Neural cell (in vitro differentiated cells): ENCODE results near the gene NIT1. TPM values are rescaled to one million over a fixed set of nuclear protein-coding genes. Genes with fewer than 3 reads are reported as not detected.

Experiments used
- H2AFZ ChIP-seq: fragments of 200-600, 300-800 bp; sonication (generic), shearing (Covaris generic); 2 replicates; pipeline ENCODE4 v1.6.0; 2014; ENCODE audit warnings: low read depth, mild to moderate bottlenecking, antibody characterized with exemption, low read length, moderate library complexity
- H3F3A ChIP-seq: fragments of 200-600 bp; shearing (Covaris generic); 2 replicates; pipeline ENCODE4 v1.6.1; 2016; ENCODE audit warnings: mild to moderate bottlenecking, moderate library complexity, mixed read lengths, antibody characterized with exemption, low read length; ENCODE audit not compliant: insufficient read depth, poor library complexity, severe bottlenecking
- H3K27ac ChIP-seq: fragments of 200-600, 300-800 bp; sonication (generic), shearing (Covaris generic); 2 replicates; pipeline ENCODE4 v1.5.1; 2014; ENCODE audit warnings: mild to moderate bottlenecking, low read length, moderate library complexity
- H3K27me3 ChIP-seq: fragments of 300-800, 200-600 bp; sonication (generic), shearing (Covaris generic); 2 replicates; pipeline ENCODE4 v1.6.0; 2014; ENCODE audit warnings: mild to moderate bottlenecking, low read depth, low read length, moderate library complexity; ENCODE audit not compliant: insufficient read depth
- H3K36me3 ChIP-seq: fragments of 300-800, 200-600 bp; sonication (generic), shearing (Covaris generic); 2 replicates; pipeline ENCODE4 v1.5.1; 2014; ENCODE audit warnings: mild to moderate bottlenecking, antibody characterized with exemption, low read length, moderate library complexity; ENCODE audit not compliant: insufficient read depth
- H3K4me2 ChIP-seq: fragments of 300-800, 200-600 bp; sonication (generic), shearing (Covaris generic); 2 replicates; pipeline ENCODE4 v1.6.0; 2014; ENCODE audit warnings: mild to moderate bottlenecking, low read length
- H3K4me3 ChIP-seq: fragments of 300-800, 200-600 bp; sonication (generic), shearing (Covaris generic); 2 replicates; pipeline ENCODE4 v1.5.1; 2014; ENCODE audit warnings: mild to moderate bottlenecking, low read length, moderate library complexity
- H3K79me2 ChIP-seq: fragments of 200-600 bp; shearing (Covaris generic); replicated peaks from 2 replicates; pipeline ENCODE4 v1.6.0; 2014; ENCODE audit warnings: mild to moderate bottlenecking, low read length, moderate library complexity; ENCODE audit not compliant: insufficient read depth
- H3K9ac ChIP-seq: fragments of 300-800, 200-600 bp; sonication (generic), shearing (Covaris generic); 2 replicates; pipeline ENCODE4 v1.6.1; 2016; ENCODE audit warnings: mild to moderate bottlenecking, low read length, mixed read lengths
- H3K9me2 ChIP-seq: fragments of 200-600 bp; shearing (Covaris generic); 2 replicates; pipeline ENCODE4 v1.6.1; 2016; ENCODE audit warnings: mild to moderate bottlenecking, low read length, mixed read lengths; ENCODE audit not compliant: insufficient read depth
- H3K9me3 ChIP-seq: fragments of 200-600, 300-800 bp; sonication (generic), shearing (Covaris generic); 2 replicates; pipeline ENCODE4 v1.6.1; 2016; ENCODE audit warnings: mild to moderate bottlenecking, mixed run types, low read length, moderate library complexity, mixed read lengths
- H4K20me1 ChIP-seq: fragments of 200-600 bp; shearing (Covaris generic); 2 replicates; pipeline ENCODE4 v1.6.1; 2016; ENCODE audit warnings: mild to moderate bottlenecking, mixed run types; ENCODE audit not compliant: insufficient read depth
- EP300 ChIP-seq: fragments of 450-650 bp; conservative IDR thresholded peaks from 2 replicates; pipeline ENCODE4 v1.6.1; 2014; ENCODE audit warnings: antibody characterized with exemption, mild to moderate bottlenecking, moderate library complexity; ENCODE audit not compliant: poor library complexity, severe bottlenecking
- EZH2 ChIP-seq: fragments of 200-600, 300-800 bp; shearing (Covaris generic), sonication (generic); IDR thresholded peaks from 2 replicates; pipeline ENCODE4 v1.6.1; 2014; ENCODE audit warnings: antibody characterized with exemption, low read length, borderline replicate concordance, mild to moderate bottlenecking; ENCODE audit not compliant: insufficient read depth, poor library complexity, severe bottlenecking
- MXI1 ChIP-seq: fragments of 450-650 bp; conservative IDR thresholded peaks from 2 replicates; pipeline ENCODE4 v1.6.1; 2014; ENCODE audit warnings: antibody characterized with exemption, mild to moderate bottlenecking; ENCODE audit not compliant: poor library complexity, severe bottlenecking
- POLR2AphosphoS5 ChIP-seq: IDR thresholded peaks from 2 replicates; pipeline ENCODE4 v1.6.1; 2012
- RAD21 ChIP-seq: fragments of 450-650 bp; conservative IDR thresholded peaks from 2 replicates; pipeline ENCODE4 v1.6.1; 2014; ENCODE audit warnings: antibody characterized with exemption, mild to moderate bottlenecking, moderate library complexity
- SMC3 ChIP-seq: fragments of 450-650 bp; conservative IDR thresholded peaks from 2 replicates; pipeline ENCODE4 v1.6.1; 2014; ENCODE audit warnings: antibody characterized with exemption, mild to moderate bottlenecking, moderate library complexity; ENCODE audit not compliant: poor library complexity
- TAF1 ChIP-seq: IDR thresholded peaks from 2 replicates; pipeline ENCODE4 v1.6.1; 2012; ENCODE audit warnings: low read depth
- polyA plus RNA-seq: library from polyadenylated mRNA; depleted of rRNA; stranded (reverse); fragments of >200 nt; gene quantifications from 2 replicates; pipeline ENCODE4 v1.2.3, GENCODE V29; 2014
- TF ChIP-seq, protein P1 (sequence below): fragments of 450-650 bp; IDR thresholded peaks from 2 replicates; pipeline ENCODE4 v1.5.1; 2014; ENCODE audit warnings: antibody characterized with exemption, mild to moderate bottlenecking, moderate library complexity; ENCODE audit not compliant: poor library complexity, severe bottlenecking
- TF ChIP-seq, protein P2 (sequence below): IDR thresholded peaks from 2 replicates; pipeline ENCODE4 v1.6.1; 2012; ENCODE audit warnings: borderline replicate concordance

NIT1 gene
- polyA plus RNA-seq, 1 donor from 2014 or later, result 66.1 TPM

DNA sequence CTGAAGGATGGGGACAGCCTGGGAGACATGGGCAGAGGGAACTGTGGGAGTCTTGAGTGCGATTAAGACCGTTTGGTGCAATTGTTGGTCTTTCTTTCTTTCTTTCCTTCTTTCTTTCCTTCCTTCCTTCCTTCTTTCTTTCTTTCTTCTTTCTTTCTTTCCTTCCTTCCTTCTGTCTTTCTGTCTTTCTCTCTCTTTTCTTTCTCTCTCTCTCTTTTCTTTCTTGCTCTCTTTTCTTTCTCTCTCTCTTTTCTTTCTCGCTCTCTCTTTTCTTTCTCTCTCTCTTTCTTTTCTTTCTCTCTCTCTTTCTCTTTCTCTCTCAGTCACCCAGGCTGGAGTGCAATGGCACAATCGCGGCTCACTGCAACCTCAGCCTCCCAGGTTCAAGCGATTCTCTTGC is 22.7 kb upstream of the NIT1 start:
- no peaks in the 10 kb centered on the region for H3K27me3 ChIP-seq
- no peak overlapping the region for H3K27ac ChIP-seq
- H3K4me2 ChIP-seq, result no peak overlapping the region
- H3K9me3 ChIP-seq, result no peaks in the 10 kb centered on the region
- H4K20me1 ChIP-seq, result no peaks in the 10 kb centered on the region
- TF ChIP-seq, protein P1, sequence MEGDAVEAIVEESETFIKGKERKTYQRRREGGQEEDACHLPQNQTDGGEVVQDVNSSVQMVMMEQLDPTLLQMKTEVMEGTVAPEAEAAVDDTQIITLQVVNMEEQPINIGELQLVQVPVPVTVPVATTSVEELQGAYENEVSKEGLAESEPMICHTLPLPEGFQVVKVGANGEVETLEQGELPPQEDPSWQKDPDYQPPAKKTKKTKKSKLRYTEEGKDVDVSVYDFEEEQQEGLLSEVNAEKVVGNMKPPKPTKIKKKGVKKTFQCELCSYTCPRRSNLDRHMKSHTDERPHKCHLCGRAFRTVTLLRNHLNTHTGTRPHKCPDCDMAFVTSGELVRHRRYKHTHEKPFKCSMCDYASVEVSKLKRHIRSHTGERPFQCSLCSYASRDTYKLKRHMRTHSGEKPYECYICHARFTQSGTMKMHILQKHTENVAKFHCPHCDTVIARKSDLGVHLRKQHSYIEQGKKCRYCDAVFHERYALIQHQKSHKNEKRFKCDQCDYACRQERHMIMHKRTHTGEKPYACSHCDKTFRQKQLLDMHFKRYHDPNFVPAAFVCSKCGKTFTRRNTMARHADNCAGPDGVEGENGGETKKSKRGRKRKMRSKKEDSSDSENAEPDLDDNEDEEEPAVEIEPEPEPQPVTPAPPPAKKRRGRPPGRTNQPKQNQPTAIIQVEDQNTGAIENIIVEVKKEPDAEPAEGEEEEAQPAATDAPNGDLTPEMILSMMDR, result no peak
- TF ChIP-seq TAF1 (no peak), RAD21 (no peak), EP300 (no peak), MXI1 (no peak), SMC3 (no peak), POLR2AphosphoS5 (no peak)
- TF ChIP-seq, protein P2, sequence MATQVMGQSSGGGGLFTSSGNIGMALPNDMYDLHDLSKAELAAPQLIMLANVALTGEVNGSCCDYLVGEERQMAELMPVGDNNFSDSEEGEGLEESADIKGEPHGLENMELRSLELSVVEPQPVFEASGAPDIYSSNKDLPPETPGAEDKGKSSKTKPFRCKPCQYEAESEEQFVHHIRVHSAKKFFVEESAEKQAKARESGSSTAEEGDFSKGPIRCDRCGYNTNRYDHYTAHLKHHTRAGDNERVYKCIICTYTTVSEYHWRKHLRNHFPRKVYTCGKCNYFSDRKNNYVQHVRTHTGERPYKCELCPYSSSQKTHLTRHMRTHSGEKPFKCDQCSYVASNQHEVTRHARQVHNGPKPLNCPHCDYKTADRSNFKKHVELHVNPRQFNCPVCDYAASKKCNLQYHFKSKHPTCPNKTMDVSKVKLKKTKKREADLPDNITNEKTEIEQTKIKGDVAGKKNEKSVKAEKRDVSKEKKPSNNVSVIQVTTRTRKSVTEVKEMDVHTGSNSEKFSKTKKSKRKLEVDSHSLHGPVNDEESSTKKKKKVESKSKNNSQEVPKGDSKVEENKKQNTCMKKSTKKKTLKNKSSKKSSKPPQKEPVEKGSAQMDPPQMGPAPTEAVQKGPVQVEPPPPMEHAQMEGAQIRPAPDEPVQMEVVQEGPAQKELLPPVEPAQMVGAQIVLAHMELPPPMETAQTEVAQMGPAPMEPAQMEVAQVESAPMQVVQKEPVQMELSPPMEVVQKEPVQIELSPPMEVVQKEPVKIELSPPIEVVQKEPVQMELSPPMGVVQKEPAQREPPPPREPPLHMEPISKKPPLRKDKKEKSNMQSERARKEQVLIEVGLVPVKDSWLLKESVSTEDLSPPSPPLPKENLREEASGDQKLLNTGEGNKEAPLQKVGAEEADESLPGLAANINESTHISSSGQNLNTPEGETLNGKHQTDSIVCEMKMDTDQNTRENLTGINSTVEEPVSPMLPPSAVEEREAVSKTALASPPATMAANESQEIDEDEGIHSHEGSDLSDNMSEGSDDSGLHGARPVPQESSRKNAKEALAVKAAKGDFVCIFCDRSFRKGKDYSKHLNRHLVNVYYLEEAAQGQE, result no peak
- no peak overlapping the region for H2AFZ ChIP-seq
- H3F3A ChIP-seq, result no peaks in the 10 kb centered on the region
- H3K79me2 ChIP-seq, result no peaks in the 10 kb centered on the region
- no peak overlapping the region for H3K4me3 ChIP-seq
- no peaks in the 10 kb centered on the region for H3K36me3 ChIP-seq
- H3K9ac ChIP-seq, result no peak overlapping the region
- no peaks in the 10 kb centered on the region for H3K9me2 ChIP-seq

DNA sequence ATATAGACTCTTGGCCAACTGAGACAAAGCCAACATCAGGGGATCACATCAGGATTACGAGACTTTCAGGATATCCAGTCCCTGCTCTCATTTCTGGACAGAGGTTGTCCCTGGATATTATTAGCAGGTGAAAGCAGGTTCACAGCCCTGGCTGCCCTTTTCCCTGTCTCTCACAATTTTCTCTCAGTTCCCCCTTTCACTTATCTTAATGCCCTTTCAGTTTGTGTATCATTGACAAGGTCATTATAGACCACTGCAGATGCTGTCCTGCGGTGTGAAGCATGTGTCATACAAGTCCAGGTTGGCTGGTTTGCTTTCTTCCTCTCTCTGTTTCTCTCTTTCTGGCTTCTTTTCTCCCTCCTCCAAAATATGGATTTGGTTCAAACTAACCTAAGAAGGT is 21.9 kb upstream of the NIT1 start:
- Histone ChIP-seq H4K20me1 (no peaks in the 10 kb centered on the region), H2AFZ (no peak overlapping the region)

More for the DNA sequence above, 21.9 kb upstream of the NIT1 start:
- Histone ChIP-seq H3K27me3 (no peaks in the 10 kb centered on the region), H3K9me3 (no peaks in the 10 kb centered on the region), H3K27ac (no peak overlapping the region), H3F3A (no peaks in the 10 kb centered on the region), H3K4me2 (no peak overlapping the region), H3K4me3 (no peak overlapping the region), H3K9me2 (no peaks in the 10 kb centered on the region), H3K9ac (no peak overlapping the region), H3K79me2 (no peaks in the 10 kb centered on the region), H3K36me3 (no peaks in the 10 kb centered on the region)
- TF ChIP-seq MXI1, result no peak
- TF ChIP-seq, protein P2, result no peak
- TF ChIP-seq EZH2, result no peak
- TF ChIP-seq SMC3, result no peak
- no peak for TF ChIP-seq TAF1
- TF ChIP-seq, protein P1, result no peak
- TF ChIP-seq RAD21, result no peak
- TF ChIP-seq POLR2AphosphoS5, result no peak
- TF ChIP-seq EP300, result no peak
